SK-N-MC (cell line): ENCODE results near the gene PCCA.
"Not testable (repeated sequence)": the region's sequence is repeated elsewhere in the genome, so short reads cannot be mapped to it uniquely, and the experiment has no call there.

Source experiments
- EZH2 ChIP-seq: fragments of 200-600 bp; sonication (generic); IDR thresholded peaks from one replicate; pipeline ENCODE4 v1.6.1; 2017; ENCODE audit warnings: antibody characterized with exemption
- FOXP2 ChIP-seq: optimal IDR thresholded peaks from 2 replicates; pipeline ENCODE3; 2011; ENCODE audit warnings: mild to moderate bottlenecking, moderate library complexity; ENCODE audit not compliant: insufficient read depth; ENCODE audit errors: extremely low read length, control extremely low read depth
- POLR2AphosphoS5 ChIP-seq: IDR thresholded peaks from 2 replicates; pipeline ENCODE4 v1.6.1; 2012; ENCODE audit warnings: mild to moderate bottlenecking, low read depth, low read length, borderline replicate concordance

DNA sequence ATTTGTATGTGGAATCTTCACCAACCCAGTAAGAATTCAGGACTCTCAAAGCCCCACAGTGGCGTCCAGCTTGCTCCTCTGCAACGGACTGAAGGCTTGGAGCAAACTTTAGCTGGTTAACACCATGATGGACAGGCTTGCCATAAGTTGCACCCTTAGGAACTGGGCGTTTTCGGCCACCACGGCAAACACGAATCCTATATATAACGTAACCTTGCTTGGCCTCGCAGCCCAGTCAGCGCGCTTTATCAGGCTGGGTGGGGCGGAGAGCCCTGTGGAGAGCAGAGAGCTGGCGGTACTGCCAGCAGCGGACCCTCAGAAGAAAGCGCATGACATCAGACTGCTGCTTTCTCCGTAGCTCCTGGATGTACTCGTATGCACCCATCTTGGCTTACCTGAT lies 61.8 kb downstream of the PCCA start:
- not testable (repeated sequence) for TF ChIP-seq POLR2AphosphoS5, EZH2, FOXP2
